HCT116 (cell line): Measurements from ENCODE around the gene TRIM14. TPM values are rescaled to one million over a fixed set of nuclear protein-coding genes. Genes with fewer than 3 reads are reported as not detected.

Experiments used
- ATAC-seq: fragments of 200-7000 bp; cut with Tn5 transposase; 2 replicates; pipeline ENCODE4 v1.9.1; 2020; ENCODE audit warnings: mild to moderate bottlenecking, moderate library complexity
- BruUV-seq: library from RNA; stranded (reverse); fragments of 400-500 nt; replicated peaks from 2 replicates; lab custom pipeline; 2021; lab: Mats Ljungman, UMichigan
- CTCF ChIA-PET: fragments of 300-600 bp; sonication (Branson Sonifier 250); formaldehyde crosslinking; loops from one replicate; lab custom pipeline; 2021; ENCODE audit warnings: antibody characterized with exemption; lab: Charles Lee
- POLR2A ChIA-PET: fragments of 300-600, 350-600 bp; sonication (Branson Sonifier 250); formaldehyde crosslinking; loops from one replicate; lab custom pipeline; 2021; ENCODE audit warnings: antibody characterized with exemption; lab: Charles Lee
- RAD21 ChIA-PET, 2 experiments: fragments of 300-600 bp; sonication (Branson Sonifier 250); formaldehyde crosslinking; loops; one replicate each; lab custom pipeline; 2023; ENCODE audit warnings: low total read pairs in 2 of 2; ENCODE audit not compliant: uncharacterized antibody in 2 of 2, unreplicated experiment in 2 of 2, low non-redundant PET in 1 of 2; lab: Charles Lee
- DNase-seq: peaks from one replicate; pipeline ENCODE4 v3.0.0-alpha.2; 2010; ENCODE audit warnings: low read depth, low spot score
- H2AFZ ChIP-seq: fragments of 200-600 bp; shearing (Covaris generic), sonication (generic); 2 replicates; pipeline ENCODE4 v1.6.1; 2017; ENCODE audit warnings: low read depth, mixed run types, mixed read lengths, antibody characterized with exemption, low read length; ENCODE audit not compliant: poor library complexity, severe bottlenecking
- H3K27ac ChIP-seq: 2 replicates; pipeline ENCODE4 v1.5.1; 2012; ENCODE audit warnings: low read depth, low read length
- H3K27me3 ChIP-seq: fragments of 200-600 bp; sonication (generic); 2 replicates; pipeline ENCODE4 v1.6.1; 2016; ENCODE audit warnings: mixed run types, low read length, mixed read lengths; ENCODE audit not compliant: insufficient read depth
- H3K36me3 ChIP-seq, 2 experiments: fragments of 200-500 bp in 1 of 2; fragments of 200-600 bp in 1 of 2; sonication (Bioruptor generic) in 1 of 2; sonication (generic) in 1 of 2; 2 replicates each; pipeline versions ENCODE4 v1.5.1 to v1.6.1; 2014 to 2016; ENCODE audit warnings: low read length in 2 of 2, inconsistent platforms in 1 of 2, mixed read lengths in 1 of 2, mixed run types in 1 of 2; ENCODE audit not compliant: insufficient read depth in 2 of 2, control insufficient read depth in 1 of 2
- H3K4me1 ChIP-seq, 2 experiments: fragments of 200-600 bp in 1 of 2; sonication (generic) in 1 of 2; 2 replicates each; pipeline versions ENCODE4 v1.5.1 to v1.6.1; 2012 to 2017; ENCODE audit warnings: low read length in 2 of 2, inconsistent platforms in 1 of 2, mild to moderate bottlenecking in 1 of 2, mixed read lengths in 1 of 2, mixed run types in 1 of 2, moderate library complexity in 1 of 2; ENCODE audit not compliant: insufficient read depth in 2 of 2, control insufficient read depth in 1 of 2
- H3K4me2 ChIP-seq: fragments of 200-600 bp; sonication (generic); 2 replicates; pipeline ENCODE4 v1.6.1; 2017; ENCODE audit warnings: mixed run types, low read length, mixed read lengths
- H3K4me3 ChIP-seq, 2 experiments: fragments of 200-600 bp in 1 of 2; sonication (generic) in 1 of 2; replicated peaks in 1 of 2; 2 replicates each; pipeline ENCODE4 v1.5.1; 2011 to 2016; ENCODE audit warnings: low read length in 2 of 2, control low read depth in 1 of 2, low read depth in 1 of 2, mild to moderate bottlenecking in 1 of 2, mixed read lengths in 1 of 2, mixed run types in 1 of 2
- H3K79me2 ChIP-seq: fragments of 200-600 bp; sonication (generic); 2 replicates; pipeline ENCODE4 v1.6.1; 2017; ENCODE audit warnings: mild to moderate bottlenecking, mixed run types, low read length, moderate library complexity, mixed read lengths; ENCODE audit not compliant: insufficient read depth
- H3K9ac ChIP-seq: fragments of 200-600 bp; sonication (generic); 2 replicates; pipeline ENCODE4 v1.6.1; 2016; ENCODE audit warnings: low read length, mixed read lengths
- H3K9me2 ChIP-seq: fragments of 200-600 bp; sonication (generic), shearing (Covaris generic); 2 replicates; pipeline ENCODE4 v1.6.1; 2017; ENCODE audit warnings: mixed run types, mild to moderate bottlenecking, moderate library complexity; ENCODE audit not compliant: insufficient read depth
- H3K9me3 ChIP-seq, 2 experiments: fragments of 200-500 bp in 1 of 2; fragments of 200-600 bp in 1 of 2; sonication (Bioruptor generic) in 1 of 2; sonication (generic) in 1 of 2; 2 replicates each; pipeline ENCODE4 v1.6.1; 2014 to 2017; ENCODE audit warnings: low read length in 2 of 2, mixed read lengths in 2 of 2, inconsistent platforms in 1 of 2, low read depth in 1 of 2, mild to moderate bottlenecking in 1 of 2, mixed run types in 1 of 2, moderate library complexity in 1 of 2; ENCODE audit not compliant: control insufficient read depth in 1 of 2, insufficient read depth in 1 of 2
- H4K20me1 ChIP-seq: fragments of 200-600 bp; sonication (generic), shearing (Covaris generic); 2 replicates; pipeline ENCODE4 v1.6.1; 2017; ENCODE audit warnings: mixed run types, mild to moderate bottlenecking, moderate library complexity; ENCODE audit not compliant: insufficient read depth
- ATF3 ChIP-seq: IDR thresholded peaks from 2 replicates; pipeline ENCODE4 v1.6.1; 2012
- CBX3 ChIP-seq: IDR thresholded peaks from 2 replicates; pipeline ENCODE4 v1.6.1; 2012; ENCODE audit warnings: low read depth
- CEBPB ChIP-seq: IDR thresholded peaks from 2 replicates; pipeline ENCODE4 v1.6.1; 2012; ENCODE audit warnings: low read depth
- EGR1 ChIP-seq: IDR thresholded peaks from 2 replicates; pipeline ENCODE4 v1.6.1; 2012; ENCODE audit warnings: low read depth
- ELF1 ChIP-seq: IDR thresholded peaks from 2 replicates; pipeline ENCODE4 v1.6.1; 2012; ENCODE audit warnings: low read depth, borderline replicate concordance
- EZH2 ChIP-seq: fragments of 200-600 bp; sonication (generic); IDR thresholded peaks from 2 replicates; pipeline ENCODE4 v1.6.1; 2017; ENCODE audit warnings: antibody characterized with exemption, mixed run types
- EZH2phosphoT487 ChIP-seq: fragments of 200-600 bp; IDR thresholded peaks from 2 replicates; pipeline ENCODE4 v1.6.1; 2018; ENCODE audit warnings: antibody characterized with exemption, borderline replicate concordance
- FOSL1 ChIP-seq: IDR thresholded peaks from 2 replicates; pipeline ENCODE4 v1.6.1; 2012; ENCODE audit warnings: low read depth
- JUND ChIP-seq: IDR thresholded peaks from 2 replicates; pipeline ENCODE4 v1.6.1; 2012
- POLR2A ChIP-seq: IDR thresholded peaks from 2 replicates; pipeline ENCODE4 v1.7.0; 2011; ENCODE audit warnings: borderline replicate concordance; ENCODE audit not compliant: insufficient read depth, insufficient read length; ENCODE audit errors: extremely low read depth
- POLR2AphosphoS5 ChIP-seq: IDR thresholded peaks from 2 replicates; pipeline ENCODE4 v1.6.1; 2011; ENCODE audit warnings: mild to moderate bottlenecking, low read depth, low read length, moderate library complexity
- RAD21 ChIP-seq: IDR thresholded peaks from 2 replicates; pipeline ENCODE4 v1.6.1; 2012; ENCODE audit warnings: low read depth, mild to moderate bottlenecking
- SIN3A ChIP-seq: IDR thresholded peaks from 2 replicates; pipeline ENCODE4 v1.6.1; 2012; ENCODE audit warnings: low read depth
- SRF ChIP-seq: IDR thresholded peaks from 2 replicates; pipeline ENCODE4 v1.6.1; 2012; ENCODE audit warnings: low read depth
- TCF7L2 ChIP-seq: IDR thresholded peaks from 2 replicates; pipeline ENCODE4 v1.7.0; 2011; ENCODE audit warnings: borderline replicate concordance, inconsistent platforms; ENCODE audit not compliant: insufficient read depth, insufficient read length; ENCODE audit errors: extremely low read depth
- YY1 ChIP-seq: IDR thresholded peaks from 2 replicates; pipeline ENCODE4 v1.6.1; 2011; ENCODE audit warnings: low read length, low read depth, moderate library complexity, mild to moderate bottlenecking; ENCODE audit not compliant: insufficient replicate concordance; ENCODE audit errors: extremely low read depth
- ZBTB33 ChIP-seq: IDR thresholded peaks from 2 replicates; pipeline ENCODE4 v1.6.1; 2011; ENCODE audit warnings: mild to moderate bottlenecking, low read length, moderate library complexity; ENCODE audit not compliant: insufficient replicate concordance; ENCODE audit errors: extremely low read depth
- ZFX ChIP-seq: fragments of 450-650 bp; IDR thresholded peaks from 2 replicates; pipeline ENCODE4 v1.6.1; 2017
- ZNF274 ChIP-seq: fragments of 200-500 bp; sonication (Bioruptor generic); IDR thresholded peaks from 2 replicates; pipeline ENCODE4 v1.6.1; 2014; ENCODE audit warnings: mild to moderate bottlenecking, low read depth, low read length, inconsistent platforms
- intact Hi-C: fragments of 100-400 bp; cut with micrococcal nuclease; formaldehyde crosslinking; loops from 2 replicates; pipeline ENCODE4 v1.10.0; 2022
- total RNA-seq: library from RNA; stranded (reverse); gene quantifications from one replicate; pipeline ENCODE4 v1.2.1, GENCODE V29; 2021; ENCODE audit not compliant: unreplicated experiment

Gene TRIM14
- total RNA-seq, 1 experiment from 2014 or later, result 24.4 TPM

- Histone ChIP-seq H3K4me1 (no peaks in the 10 kb centered on the region), H3K27me3 (no peaks in the 10 kb centered on the region), H3K9me3 (no peaks in the 10 kb centered on the region), H2AFZ (no peak overlapping the region), H3K4me2 (no peak overlapping the region), H3K27ac (no peak overlapping the region), H3K4me3 (no peak overlapping the region), H3K9ac (no peak overlapping the region), H3K79me2 (no peaks in the 10 kb centered on the region), H3K36me3 (no peaks in the 10 kb centered on the region), H3K9me2 (no peaks in the 10 kb centered on the region), H4K20me1 (no peaks in the 10 kb centered on the region)
- ChIA-PET RAD21 (no interaction called here), CTCF (no interaction called here), POLR2A (no interaction called here)
- TF ChIP-seq EGR1, result no peak
- no peak for TF ChIP-seq SRF
- no peak for TF ChIP-seq CEBPB
- TF ChIP-seq FOSL1, result no peak
- no peak for TF ChIP-seq EZH2
- no peak for TF ChIP-seq EZH2phosphoT487
- no peak for TF ChIP-seq POLR2AphosphoS5
- no peak for TF ChIP-seq SIN3A
- TF ChIP-seq ATF3, result no peak
- no peak for TF ChIP-seq RAD21
- TF ChIP-seq CBX3, result no peak
- TF ChIP-seq YY1, result no peak
- TF ChIP-seq POLR2A, result no peak
- TF ChIP-seq ELF1, result no peak
- no peak for TF ChIP-seq JUND
- no peak for TF ChIP-seq ZFX
- TF ChIP-seq TCF7L2, result no peak
- no peak for TF ChIP-seq ZBTB33
- TF ChIP-seq ZNF274, result no peak
- no peak for DNase-seq
- BruUV-seq, result no TSS peak
- no peak for ATAC-seq
- intact Hi-C loops, result no loop called here
Observed at GRCh38 chr9:98135558-98135934, 16.5 kb upstream of the TRIM14 start.
